Keratinocyte (primary cell): Measurements from ENCODE around the gene TPO. TPM values are rescaled to one million over a fixed set of nuclear protein-coding genes. Genes with fewer than 3 reads are reported as not detected.

Experiments used
- DNase-seq: peaks from one replicate; pipeline ENCODE4 v3.0.0-alpha.2; 2011; ENCODE audit warnings: low read depth, missing footprints, low spot score
- FAIRE-seq: peaks from 2 replicates; lab custom pipeline; 2011; peaks lifted over from hg19 to GRCh38; lab: Jason Lieb, UNC
- H2AFZ ChIP-seq: 2 replicates; pipeline ENCODE4 v1.6.0; 2012; ENCODE audit warnings: low read length, control low read depth, inconsistent platforms; ENCODE audit not compliant: control insufficient read depth
- H3K27ac ChIP-seq: 2 replicates; pipeline ENCODE4 v1.5.1; 2011; ENCODE audit warnings: low read length; ENCODE audit not compliant: control insufficient read depth, insufficient read depth
- H3K27me3 ChIP-seq: 3 replicates; pipeline ENCODE4 v1.6.0; 2011; ENCODE audit warnings: low read length; ENCODE audit not compliant: control insufficient read depth, insufficient read depth; ENCODE audit errors: extremely low read depth
- H3K36me3 ChIP-seq, 2 experiments: 2 replicates in 1 of 2; 3 replicates in 1 of 2; pipeline ENCODE4 v1.5.1; 2011; ENCODE audit warnings: low read length in 2 of 2, mild to moderate bottlenecking in 1 of 2; ENCODE audit not compliant: control insufficient read depth in 2 of 2, insufficient read depth in 2 of 2; ENCODE audit errors: extremely low read depth in 1 of 2
- H3K4me1 ChIP-seq: 3 replicates; pipeline ENCODE4 v1.5.1; 2011; ENCODE audit warnings: low read length; ENCODE audit not compliant: control insufficient read depth, insufficient read depth; ENCODE audit errors: extremely low read depth
- H3K4me2 ChIP-seq: 3 replicates; pipeline ENCODE4 v1.6.0; 2011; ENCODE audit warnings: low read depth, low read length; ENCODE audit not compliant: control insufficient read depth, insufficient read depth; ENCODE audit errors: extremely low read depth
- H3K4me3 ChIP-seq, 3 experiments: fragments of 200-600 bp in 1 of 3; sonication (generic) in 1 of 3; 2 replicates in 2 of 3; 3 replicates in 1 of 3; pipeline ENCODE4 v1.5.1; 2011 to 2016; ENCODE audit warnings: low read length in 3 of 3, mild to moderate bottlenecking in 3 of 3, control low read depth in 2 of 3, inconsistent platforms in 1 of 3, low read depth in 1 of 3, mixed read lengths in 1 of 3, mixed run types in 1 of 3, moderate library complexity in 1 of 3; ENCODE audit not compliant: control insufficient read depth in 2 of 3, insufficient read depth in 2 of 3; ENCODE audit errors: extremely low read depth in 1 of 3
- H3K79me2 ChIP-seq: 2 replicates; pipeline ENCODE4 v1.6.0; 2012; ENCODE audit warnings: low read length; ENCODE audit not compliant: control insufficient read depth, insufficient read depth
- H3K9ac ChIP-seq: 3 replicates; pipeline ENCODE4 v1.6.0; 2011; ENCODE audit warnings: low read length; ENCODE audit not compliant: control insufficient read depth, insufficient read depth; ENCODE audit errors: extremely low read depth
- H3K9me1 ChIP-seq: 3 replicates; pipeline ENCODE4 v1.6.0; 2011; ENCODE audit warnings: low read length; ENCODE audit not compliant: control insufficient read depth, insufficient read depth; ENCODE audit errors: extremely low read depth
- H3K9me3 ChIP-seq: 2 replicates; pipeline ENCODE4 v1.5.1; 2012; ENCODE audit warnings: low read depth, low read length; ENCODE audit not compliant: control insufficient read depth
- H4K20me1 ChIP-seq: 3 replicates; pipeline ENCODE4 v1.6.0; 2011; ENCODE audit warnings: low read length; ENCODE audit not compliant: control insufficient read depth, insufficient read depth; ENCODE audit errors: extremely low read depth
- CTCF ChIP-seq, 3 experiments: IDR thresholded peaks in 1 of 3; conservative IDR thresholded peaks in 1 of 3; optimal IDR thresholded peaks in 1 of 3; 2 replicates in 2 of 3; 3 replicates in 1 of 3; pipeline versions ENCODE3 to v1.5.1; 2011; ENCODE audit warnings: low read length in 3 of 3, mild to moderate bottlenecking in 3 of 3, moderate library complexity in 2 of 3, control low read depth in 1 of 3, inconsistent platforms in 1 of 3; ENCODE audit not compliant: insufficient read depth in 2 of 3; ENCODE audit errors: extremely low read depth in 1 of 3
- EZH2 ChIP-seq: IDR thresholded peaks from one replicate; pipeline ENCODE4 v1.6.1; 2012; ENCODE audit warnings: inconsistent platforms, mild to moderate bottlenecking, low read length, moderate library complexity
- dilution Hi-C: fragments of 300-500 bp; cut with MboI; formaldehyde crosslinking; loops from one replicate; pipeline ENCODE4 v1.7.0; 2020; ENCODE audit warnings: low sequenced_read_pairs; ENCODE audit not compliant: extremely low pct_ligation_motif_present
- polyA plus RNA-seq, 5 experiments: library from polyadenylated mRNA; depleted of rRNA in 3 of 5; stranded (reverse) in 3 of 5; stranded (forward) in 1 of 5; unstranded in 1 of 5; fragments of >200 nt; gene quantifications; 1 replicate in 1 of 5; 2 replicates in 3 of 5; 3 replicates in 1 of 5; pipeline versions ENCODE4 v1.2.1 to v1.2.3, GENCODE V29; 2011 to 2012; ENCODE audit warnings: missing spikeins in 2 of 5, low read depth in 1 of 5, low replicate concordance in 1 of 5

TPO gene
- polyA plus RNA-seq, 1 donor (not counting 4 experiments of a cell fraction or from before 2014, with no cell fraction given), result 0.07 TPM

GRCh38 chr2:1477196-1478040 lies 64.2 kb downstream of the TPO start:
- DNase-seq (no peak), FAIRE-seq (no peak)
- Histone ChIP-seq H4K20me1 (no peaks in the 10 kb centered on the region), H3K9ac (no peak overlapping the region), H3K27ac (no peak overlapping the region), H3K79me2 (no peaks in the 10 kb centered on the region), H2AFZ (no peak overlapping the region), H3K36me3 (no peaks in the 10 kb centered on the region), H3K9me3 (no peaks in the 10 kb centered on the region), H3K4me2 (no peak overlapping the region), H3K9me1 (no peaks in the 10 kb centered on the region), H3K4me1 (no peaks in the 10 kb centered on the region), H3K4me3 (no peak overlapping the region), H3K27me3 (no peaks in the 10 kb centered on the region)
- dilution Hi-C loops, result no loop called here
- TF ChIP-seq EZH2 (no peak), CTCF (optimal IDR thresholded peaks at IDR 0.05 in 1 of 3, IDR thresholded peaks at IDR 0.05 in 1 of 3, conservative IDR thresholded peaks at IDR 0.05 in 1 of 3; ENCODE audit: extremely low read depth in 1 of 3, insufficient read depth in 2 of 3, low read length in 3 of 3) (no peak)

- Histone ChIP-seq H3K9me1 (no peaks in the 10 kb centered on the region), H3K36me3 (no peaks in the 10 kb centered on the region), H3K27ac (no peak overlapping the region), H3K27me3 (no peaks in the 10 kb centered on the region), H3K4me2 (no peak overlapping the region), H3K4me1 (no peaks in the 10 kb centered on the region), H3K79me2 (no peaks in the 10 kb centered on the region), H3K9ac (no peak overlapping the region), H4K20me1 (no peaks in the 10 kb centered on the region), H3K4me3 (no peak overlapping the region), H2AFZ (no peak overlapping the region), H3K9me3 (no peaks in the 10 kb centered on the region)
- TF ChIP-seq CTCF (optimal IDR thresholded peaks at IDR 0.05 in 1 of 3, IDR thresholded peaks at IDR 0.05 in 1 of 3, conservative IDR thresholded peaks at IDR 0.05 in 1 of 3; ENCODE audit: extremely low read depth in 1 of 3, insufficient read depth in 2 of 3, low read length in 3 of 3), result no peak
- no peak for TF ChIP-seq EZH2
- FAIRE-seq (no peak), DNase-seq (no peak)
- dilution Hi-C loops, result no loop called here
These were observed 65.3 kb downstream of the TPO start for GRCh38 chr2:1478311-1479305.
